Tongue (tissue), 2 donors: ENCODE data around the gene SERINC4. TPM values are rescaled to one million over a fixed set of nuclear protein-coding genes. Genes with fewer than 3 reads are reported as not detected.
"Not testable (repeated sequence)": the region's sequence is repeated elsewhere in the genome, so short reads cannot be mapped to it uniquely, and the experiment has no call there.

Experiments
- DNase-seq: peaks from one replicate; pipeline ENCODE4 v3.0.0-alpha.2; 2015
- total RNA-seq: library from RNA; depleted of rRNA; stranded (reverse); fragments of >200 nt; gene quantifications from one replicate; pipeline ENCODE4 v1.2.3, GENCODE V29; 2014

The SERINC4 gene
- total RNA-seq: 0.10 TPM

DNA sequence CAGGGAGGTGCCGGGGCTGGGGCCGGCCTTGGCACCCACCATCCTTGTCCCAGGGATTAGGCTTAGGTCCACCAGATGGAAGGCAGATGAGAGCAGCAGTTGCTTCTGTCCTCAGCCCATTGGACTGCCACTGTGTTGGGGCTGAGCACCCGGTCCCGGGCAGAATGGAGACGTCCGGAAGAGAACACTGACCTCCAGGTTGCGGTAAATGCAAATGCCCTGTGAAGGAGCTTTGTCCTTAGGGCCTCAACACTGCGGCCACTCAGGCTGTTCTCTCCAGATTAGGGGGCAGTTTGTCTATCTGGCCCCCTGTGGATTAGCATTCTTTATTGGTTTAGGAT, at the start of gene SERINC4:
TSS of gene SERINC4 (minus strand) at position 276 of the 341 bp plus-strand sequence. CDS start at position 42, 234 bp downstream.
- DNase-seq: no peak

DNA sequence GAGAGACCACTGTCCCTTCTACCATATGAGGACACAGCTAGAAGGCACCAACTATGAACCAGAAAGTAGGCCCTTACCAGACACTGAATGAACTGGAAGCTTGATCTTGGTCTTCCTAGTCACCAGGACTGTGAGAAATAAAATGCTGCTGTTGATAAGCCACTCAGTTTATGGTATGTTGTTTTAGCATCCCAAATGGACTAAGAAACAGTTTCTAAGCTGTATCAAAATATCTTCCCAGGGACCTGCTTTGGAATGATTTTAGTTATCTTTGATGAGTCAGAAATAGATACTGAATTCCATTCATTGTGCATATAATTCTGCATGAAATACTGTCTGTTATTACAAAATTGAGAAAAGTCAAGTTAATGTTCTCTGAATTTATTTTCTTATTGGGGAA, 45.4 kb upstream of the SERINC4 start:
- DNase-seq: no peak

DNA sequence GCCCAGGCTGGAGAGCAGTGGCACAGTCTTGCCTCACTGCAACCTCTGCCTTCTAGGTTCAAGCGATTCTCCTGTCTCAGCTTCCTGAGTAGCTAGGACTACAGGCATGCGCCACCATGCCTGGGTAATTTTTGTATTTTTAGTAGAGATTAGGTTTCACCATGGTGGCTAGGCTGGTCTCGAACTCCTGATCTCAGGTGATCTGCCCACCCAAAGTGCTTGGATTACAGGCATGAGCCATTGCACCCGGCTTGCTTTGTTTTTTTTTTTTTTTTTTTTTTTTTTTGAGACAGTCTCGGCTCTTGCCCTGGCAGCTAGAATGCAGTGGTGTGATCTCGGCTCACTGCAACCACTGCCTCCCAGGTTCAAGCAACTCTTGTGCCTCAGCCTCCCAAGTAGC, 32.5 kb upstream of the SERINC4 start:
- not testable (repeated sequence) for DNase-seq

DNA sequence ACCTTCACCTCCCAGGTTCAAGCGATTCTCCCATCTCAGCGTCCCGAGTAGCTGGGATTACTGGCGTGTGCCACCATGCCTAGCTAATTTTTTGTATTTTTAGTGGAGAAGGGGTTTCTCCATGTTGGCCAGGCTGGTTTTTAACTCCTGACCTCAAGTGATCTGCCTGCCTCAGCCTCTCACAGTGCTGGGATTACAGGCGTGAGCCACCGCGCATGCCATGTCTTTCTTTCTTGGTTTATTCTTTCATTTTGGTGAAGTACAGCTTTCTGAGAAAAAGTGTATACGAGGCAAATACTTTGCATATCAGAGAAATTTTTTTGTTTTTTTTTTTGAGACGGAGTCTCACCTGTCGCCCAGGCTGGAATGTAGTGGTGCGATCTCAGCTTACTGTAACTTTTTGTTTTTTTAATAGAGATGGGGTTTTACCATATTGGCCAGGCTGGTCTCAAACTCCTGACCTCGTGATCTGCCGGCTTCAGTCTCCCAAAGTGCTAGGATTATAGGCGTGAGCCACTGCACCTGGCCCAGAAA, 31.6 kb upstream of the SERINC4 start:
- DNase-seq: not testable (repeated sequence)

DNA sequence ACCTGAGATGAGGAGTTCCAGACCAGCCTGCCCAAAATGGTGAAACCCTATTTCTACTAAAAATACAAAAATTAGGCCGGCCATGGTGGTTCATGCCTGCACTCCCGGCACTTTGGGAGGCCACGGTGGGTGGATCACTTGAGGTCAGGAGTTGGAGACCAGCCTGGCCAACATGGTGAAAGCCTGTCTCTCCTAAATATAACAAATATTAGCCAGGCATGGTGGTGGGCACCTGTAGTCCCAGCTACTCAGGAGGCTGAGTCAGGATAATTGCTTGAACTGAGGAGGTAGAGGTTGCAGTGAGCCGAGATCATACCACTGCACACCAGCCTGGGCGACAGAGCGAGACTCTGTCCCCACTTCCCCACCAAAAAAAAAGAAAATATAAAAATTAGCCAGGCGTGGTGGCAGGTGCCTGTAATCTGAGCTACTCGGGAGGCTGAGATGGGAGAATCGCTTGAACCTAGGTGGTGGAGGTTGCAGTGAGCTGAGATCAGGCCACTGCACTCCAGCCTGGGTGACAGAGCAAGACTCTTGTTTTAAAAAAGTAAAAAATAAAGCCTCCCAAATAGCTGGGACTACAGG, 30.8 kb upstream of the SERINC4 start:
- not testable (repeated sequence) for DNase-seq

DNA sequence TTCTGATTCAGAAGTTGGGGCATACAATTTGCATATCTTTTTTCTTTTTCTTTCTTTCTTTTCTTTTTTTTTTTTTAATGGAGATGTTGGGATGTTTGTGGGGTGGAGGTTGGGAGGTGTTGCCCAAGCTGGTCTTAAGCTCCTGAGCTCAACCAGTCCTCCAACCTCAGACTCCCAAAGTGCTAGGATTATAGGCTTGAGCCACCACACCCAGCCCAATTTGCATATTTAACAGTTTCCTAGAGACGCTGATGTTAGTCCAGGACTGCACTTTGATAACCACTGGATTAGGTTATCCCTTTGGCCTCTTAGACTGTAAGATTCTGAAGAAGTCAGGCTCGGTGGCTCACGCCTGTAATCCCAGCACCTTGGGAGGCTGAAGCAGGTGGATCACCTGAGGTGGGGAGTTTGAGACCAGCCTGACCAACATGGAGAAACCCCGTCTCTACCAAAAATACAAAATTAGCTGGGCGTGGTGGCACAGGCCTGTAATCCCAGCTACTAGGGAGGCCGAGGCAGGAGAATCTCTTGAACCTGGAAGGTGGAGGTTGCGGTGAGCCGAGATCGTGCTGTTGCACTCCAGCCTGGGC, 30.0 kb upstream of the SERINC4 start:
- DNase-seq: not testable (repeated sequence)

DNA sequence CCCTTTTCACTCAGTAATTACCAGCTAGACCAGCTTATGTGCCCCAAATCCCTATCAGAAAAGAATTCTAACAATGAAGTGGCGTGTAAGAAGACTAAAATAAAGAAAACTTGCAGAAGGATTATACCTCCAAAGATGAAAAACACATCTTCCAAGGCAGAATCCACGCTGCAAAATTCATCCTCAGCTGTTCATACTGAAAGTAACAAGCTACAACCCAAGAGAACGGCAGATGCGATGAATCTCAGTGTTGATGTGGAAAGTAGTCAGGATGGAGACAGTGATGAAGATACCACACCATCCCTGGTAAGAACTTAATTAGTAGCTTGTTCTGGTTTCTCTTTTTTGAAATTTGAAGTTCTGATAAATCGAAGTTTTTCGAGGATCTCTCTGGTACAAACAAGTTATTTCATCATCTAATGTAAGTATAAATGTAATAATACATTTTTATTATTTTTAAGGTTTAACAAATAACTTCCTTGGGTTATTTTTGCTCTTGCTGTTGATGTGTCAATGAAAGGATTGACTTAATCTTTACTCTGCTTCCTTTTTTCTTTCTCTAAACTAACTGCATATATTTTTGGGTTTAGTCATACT, 28.1 kb upstream of the SERINC4 start:
- DNase-seq: peak; percentile 33

DNA sequence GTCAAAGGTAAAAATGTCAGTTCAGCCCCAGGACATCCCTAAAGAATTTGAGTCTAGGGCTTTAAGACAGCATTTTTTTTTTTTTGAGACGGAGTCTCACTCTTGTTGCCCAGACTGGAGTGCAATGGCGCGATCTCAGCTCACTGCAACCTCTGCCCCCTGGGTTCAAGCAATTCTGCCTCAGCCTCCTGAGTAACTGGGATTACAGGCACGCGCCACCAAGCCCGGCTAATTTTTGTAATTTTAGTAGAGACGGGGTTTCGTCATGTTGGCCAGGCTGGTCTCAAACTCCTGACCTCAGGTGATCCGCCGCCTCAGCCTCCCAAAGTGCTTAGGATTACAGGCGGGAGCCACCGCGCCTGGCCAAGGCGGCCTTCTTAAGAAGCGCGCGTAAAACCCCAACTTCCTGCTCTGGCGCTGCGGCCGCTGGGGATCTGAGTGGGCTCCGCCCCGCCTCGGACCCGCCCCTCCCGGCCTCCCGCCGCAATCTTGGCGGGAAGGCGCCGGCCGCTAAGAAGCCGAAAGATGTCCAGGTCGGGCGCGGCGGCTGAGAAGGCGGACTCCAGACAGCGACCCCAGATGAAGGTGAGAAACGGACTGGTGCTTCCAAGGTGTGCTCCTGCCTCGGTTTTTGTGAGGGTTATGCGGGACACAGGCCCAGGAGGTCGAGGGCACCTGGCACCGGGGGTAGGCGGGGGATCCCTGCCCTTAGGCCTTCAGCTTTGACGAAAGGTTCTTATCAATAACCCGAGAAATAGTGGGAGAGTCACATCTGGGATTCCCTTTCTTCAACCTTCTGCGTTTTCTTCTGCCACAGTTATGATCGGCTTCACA, 26.7 kb upstream of the SERINC4 start, which contains the start of gene WDR76:
TSS of gene WDR76 (plus strand) at position 495 of the 834 bp plus-strand sequence. CDS start at position 526, 31 bp downstream.
- DNase-seq: peak; percentile 88

DNA sequence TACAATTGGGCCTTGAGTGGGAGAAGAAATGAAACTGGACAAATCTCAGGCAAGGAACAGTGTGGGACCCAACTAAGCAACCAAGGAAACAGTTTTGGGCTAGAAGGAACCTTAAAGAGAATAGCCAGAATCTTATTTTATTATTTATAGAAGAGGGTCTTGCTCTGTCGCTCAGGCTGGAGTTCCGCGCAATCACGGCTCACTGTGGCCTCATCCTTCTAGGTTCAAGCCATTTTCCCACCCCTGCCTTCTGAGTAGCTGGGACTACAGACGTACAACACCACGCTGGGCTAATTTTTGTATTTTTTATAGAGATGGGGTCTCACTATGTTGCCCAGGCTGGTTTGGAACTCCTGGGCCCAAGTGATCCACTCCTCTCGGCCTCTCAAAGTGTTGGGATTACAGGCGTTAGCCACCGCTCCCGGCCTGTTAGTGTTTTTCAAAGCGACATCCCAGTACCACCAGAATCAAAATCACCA, 26.0 kb upstream of the SERINC4 start:
- no peak for DNase-seq

DNA sequence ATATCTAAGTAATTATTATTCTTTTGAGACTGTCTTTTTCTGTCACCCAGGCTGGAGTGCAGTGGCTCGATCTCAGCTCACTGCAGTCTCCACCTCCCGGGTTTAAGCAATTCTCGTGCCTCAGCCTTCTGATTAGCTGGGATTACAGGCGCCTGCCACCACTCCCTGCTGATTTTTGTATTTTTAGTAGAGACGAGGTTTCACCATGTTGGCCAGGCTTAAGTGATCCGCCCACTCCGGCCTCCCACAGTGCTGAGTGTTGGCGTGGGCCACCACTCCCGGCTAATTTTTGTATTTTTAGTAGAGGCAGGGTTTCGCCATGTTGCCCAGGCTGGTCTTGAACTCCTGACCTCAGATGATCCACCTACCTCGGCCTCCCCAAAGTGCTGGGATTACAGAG, 25.3 kb upstream of the SERINC4 start:
- DNase-seq: not testable (repeated sequence)

DNA sequence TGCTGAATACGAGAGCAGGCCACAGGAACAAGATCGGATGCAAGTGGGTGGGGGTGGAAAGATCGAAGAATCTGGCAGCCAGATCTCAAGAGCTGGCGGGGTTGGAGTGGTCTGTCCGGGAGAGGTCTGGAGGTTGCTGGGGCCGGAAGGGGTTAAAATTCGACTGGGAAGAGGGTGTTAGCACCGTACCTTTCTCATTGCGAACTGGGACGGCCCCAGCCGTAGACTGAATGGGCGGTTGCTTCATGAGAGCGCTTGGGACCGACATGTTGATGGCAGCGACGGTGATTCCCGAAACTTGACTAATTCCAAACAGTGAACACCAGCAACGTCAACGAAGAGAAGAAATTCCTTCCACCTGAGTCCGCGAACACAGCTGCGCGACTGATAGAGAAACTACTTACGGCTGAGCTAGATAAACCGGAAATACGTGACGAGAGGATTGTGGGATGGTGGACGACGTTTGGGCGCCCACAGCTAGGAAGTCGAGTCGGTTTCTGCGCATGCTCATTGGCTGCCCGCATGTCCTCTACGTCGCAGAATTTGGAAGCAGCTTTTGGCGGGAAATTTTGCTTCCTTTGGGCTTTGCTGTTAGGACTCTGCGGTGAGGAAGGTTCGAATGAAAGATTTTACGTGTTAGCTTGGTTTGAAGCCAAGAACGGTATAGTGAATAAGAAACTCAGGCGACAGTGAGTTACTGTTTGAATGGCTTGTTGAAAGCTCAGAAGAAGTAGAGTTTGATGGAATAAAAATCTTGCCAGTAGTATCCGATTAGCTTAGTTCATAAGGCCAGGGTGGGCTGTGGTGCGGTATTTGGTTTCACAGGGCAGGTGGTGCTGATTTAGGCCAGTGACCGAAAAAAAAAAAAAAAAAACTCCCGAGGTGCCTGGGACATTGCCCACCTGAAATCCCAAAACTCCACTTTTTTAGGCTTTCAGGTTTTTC, 24.6 kb upstream of the SERINC4 start, which contains the start of gene MFAP1:
TSS of gene MFAP1 (minus strand) at position 389 of the 945 bp plus-strand sequence. CDS start at position 268, 121 bp downstream.
- peak; percentile 99 for DNase-seq

DNA sequence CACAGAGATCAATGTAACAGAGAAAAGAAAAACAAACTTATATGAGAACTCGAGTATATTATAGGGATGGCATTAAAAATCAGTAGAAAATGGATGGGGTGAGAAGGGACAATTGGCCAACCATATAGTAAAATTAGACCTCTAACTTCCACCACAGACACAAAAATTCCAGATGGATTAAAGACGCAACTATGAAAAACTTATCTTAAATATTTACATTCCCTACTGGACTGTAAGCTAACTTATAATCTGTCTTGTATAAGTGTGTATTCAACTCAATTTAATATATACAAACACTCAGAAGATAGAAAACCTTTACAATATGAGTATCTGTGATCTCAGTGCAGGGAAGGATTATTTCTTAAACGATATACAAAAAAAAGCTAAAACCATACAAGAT, 21.5 kb upstream of the SERINC4 start:
- DNase-seq: no peak

DNA sequence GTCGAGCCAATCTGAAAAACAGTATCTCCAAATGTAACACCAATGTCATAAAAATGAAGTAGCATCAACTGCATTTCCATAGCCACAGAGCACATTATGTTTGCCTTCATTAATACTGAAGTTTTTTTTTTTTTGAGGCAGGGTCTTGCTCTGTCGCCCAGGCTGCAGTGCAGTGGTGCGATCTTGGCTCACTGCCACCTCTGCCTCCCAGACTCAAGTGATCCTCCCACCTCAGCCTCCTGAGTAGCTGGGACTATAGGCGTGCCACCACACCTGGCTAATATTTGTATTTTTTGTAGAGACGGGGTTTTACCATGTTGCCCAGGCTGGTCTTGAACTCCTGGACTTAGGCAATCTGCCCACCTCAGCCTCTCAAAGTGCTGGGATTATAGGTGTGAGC, 15.0 kb upstream of the SERINC4 start:
- DNase-seq: not testable (repeated sequence)

DNA sequence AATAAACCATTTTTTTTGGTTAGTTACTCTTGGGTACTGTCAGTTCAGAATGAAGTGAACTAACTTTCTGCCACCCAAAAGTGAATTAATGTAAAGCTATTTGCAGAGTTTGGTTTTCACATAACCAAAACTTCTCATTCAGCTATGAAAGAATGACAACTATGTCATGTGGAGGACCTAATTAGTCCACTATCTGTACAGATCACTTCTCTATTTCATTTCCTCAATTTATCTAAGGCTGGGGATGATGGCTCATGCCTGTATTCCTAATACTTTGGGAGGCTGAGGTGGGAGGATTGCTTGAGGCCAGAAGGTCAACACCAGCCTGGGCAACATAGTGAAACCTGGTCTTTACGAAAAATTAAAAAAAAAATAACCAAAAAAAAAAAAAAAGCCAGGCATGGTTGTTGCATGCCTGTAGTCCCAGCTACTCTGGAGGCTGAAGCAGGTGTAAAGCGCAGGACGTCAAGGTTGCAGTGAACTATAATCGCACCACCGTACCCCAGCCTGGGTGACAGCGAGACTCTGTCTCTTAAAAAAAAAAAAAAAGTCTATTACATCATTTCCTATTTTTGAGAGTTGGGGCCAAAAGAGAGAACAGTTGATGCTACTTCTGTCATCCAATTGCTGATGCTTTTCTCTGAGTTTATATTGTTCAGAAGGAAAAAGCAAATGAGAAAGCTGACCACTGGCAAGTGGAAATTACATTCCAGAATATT, 9.1 kb upstream of the SERINC4 start:
- no peak for DNase-seq

DNA sequence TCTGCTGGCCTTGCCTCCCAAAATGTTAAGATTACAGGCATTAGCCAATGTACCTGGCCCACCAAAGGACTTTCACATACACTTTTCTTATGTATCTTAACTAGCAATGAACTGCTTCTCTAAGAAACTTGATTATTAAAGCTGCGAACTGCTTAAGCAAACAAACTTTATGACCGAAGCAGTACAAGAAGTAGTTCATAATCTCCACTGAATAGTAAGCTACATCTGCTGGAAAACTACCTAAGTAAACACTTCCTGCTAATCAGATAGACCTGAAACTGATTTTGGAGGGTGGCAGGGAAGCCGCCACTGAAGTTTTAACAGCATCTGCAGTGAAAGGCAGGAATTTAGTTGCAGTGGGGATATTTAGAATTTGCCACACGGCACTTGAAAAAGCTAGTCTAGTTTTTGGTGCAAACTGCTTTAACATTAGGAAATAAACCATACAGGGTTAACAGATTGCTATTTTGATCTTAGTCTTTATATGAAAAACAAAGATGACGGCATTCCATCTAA, 8.5 kb upstream of the SERINC4 start:
- no peak for DNase-seq

DNA sequence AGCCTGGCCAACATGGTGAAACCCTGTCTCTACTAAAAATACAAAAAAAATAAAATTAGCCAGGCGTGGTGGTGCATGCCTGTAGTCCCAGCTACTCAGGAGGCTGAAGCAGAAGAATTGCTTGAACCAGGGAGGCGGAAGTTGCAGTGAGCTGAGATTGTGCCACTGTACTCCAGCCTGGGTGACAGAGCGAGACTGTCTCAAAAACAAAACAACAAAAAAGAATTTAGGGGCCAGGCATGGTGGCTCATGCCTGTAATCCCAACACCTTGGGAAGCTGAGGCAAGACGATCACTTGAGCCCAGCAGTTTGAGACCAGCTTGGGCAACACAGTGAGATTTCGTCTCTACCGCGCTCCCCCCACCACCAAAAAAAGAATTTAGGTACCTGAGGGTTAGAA, 2.7 kb upstream of the SERINC4 start:
- not testable (repeated sequence) for DNase-seq

DNA sequence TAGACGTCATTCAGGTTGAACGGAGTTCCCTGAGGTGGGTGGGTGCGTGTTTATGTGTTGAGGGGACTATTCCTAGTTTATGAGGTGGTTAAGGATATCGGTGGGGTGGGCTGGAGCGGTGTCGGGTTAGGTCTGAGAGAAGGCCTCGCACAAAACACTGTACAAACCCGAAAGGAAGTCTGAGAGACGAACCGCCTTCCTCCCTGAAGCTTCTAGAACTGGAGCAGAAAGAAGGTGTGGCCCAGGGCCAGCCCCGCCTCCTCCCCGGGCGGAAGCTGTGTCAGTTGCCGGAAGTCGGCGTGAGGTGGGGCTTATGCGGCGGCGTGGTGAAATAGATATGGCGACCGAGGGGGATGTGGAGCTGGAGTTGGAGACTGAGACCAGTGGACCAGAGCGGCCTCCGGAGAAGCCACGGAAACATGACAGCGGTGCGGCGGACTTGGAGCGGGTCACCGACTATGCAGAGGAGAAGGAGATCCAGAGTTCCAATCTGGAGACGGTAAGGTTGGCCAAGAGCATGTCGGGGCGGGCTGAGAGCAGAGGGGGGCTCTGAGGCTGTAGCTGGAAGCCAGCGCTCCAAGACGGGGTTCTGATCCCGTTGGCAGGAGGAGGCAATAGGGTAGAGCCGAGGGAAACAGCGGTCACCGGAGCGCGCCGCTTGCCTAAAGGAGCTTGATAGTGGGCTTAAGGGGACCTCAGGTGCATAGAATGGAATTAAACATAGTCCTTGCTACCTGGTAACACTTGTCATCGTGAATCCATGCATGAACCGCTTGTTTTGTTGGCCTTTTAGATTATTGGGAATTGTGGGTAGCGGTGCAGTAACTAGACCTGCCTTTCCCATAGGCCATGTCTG, 494 bp upstream of the SERINC4 start, which contains the start of gene HYPK:
TSS of gene HYPK (plus strand) at position 314 of the 856 bp plus-strand sequence. CDS start at position 338, 24 bp downstream.
- DNase-seq: peak; percentile 96

DNA sequence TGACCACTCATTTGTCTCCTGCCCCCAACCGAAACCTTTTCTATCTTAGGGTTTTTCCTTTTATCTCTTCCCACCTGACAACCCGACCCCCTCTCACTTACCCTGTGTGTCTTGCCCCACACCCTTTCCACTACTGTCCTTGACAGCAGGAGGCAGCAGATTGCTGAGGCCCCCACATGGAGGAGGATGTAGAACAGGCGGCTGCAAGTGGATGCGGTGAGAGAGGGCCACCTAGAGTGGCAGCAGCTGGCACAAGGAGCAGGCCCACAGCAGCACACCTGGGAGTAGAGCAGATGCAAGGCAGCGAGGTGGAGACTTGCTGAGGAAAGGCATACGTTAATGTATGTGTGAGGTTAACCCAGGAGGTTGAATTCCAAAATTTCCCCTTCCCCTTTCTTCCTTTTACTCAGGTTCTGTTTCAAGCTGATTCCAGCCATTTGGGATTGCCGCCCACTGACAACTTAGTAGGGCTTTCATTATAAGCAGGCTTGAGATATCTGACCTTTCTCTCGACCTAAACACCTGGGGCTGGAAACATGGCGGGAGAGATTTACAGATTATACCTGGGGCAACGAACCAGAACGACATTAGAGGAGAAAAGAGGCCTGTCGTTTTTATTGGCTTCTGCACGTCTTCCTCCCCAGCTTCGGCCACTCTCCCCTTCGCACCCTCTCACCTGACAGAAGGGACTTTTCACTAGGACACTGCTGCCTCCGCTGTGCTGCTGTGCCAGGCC, 643 bp downstream of the SERINC4 start:
- DNase-seq: no peak
